MM.1S (cell line): ENCODE data around the gene ABCA9.

Experiments used
- EZH2 ChIP-seq: fragments of 300-600 bp; sonication (generic); optimal IDR thresholded peaks from 2 replicates; pipeline ENCODE3; 2017; ENCODE audit warnings: low read depth, mild to moderate bottlenecking, antibody characterized with exemption, low read length, mixed read lengths
- TF ChIP-seq, protein P1 (sequence below): fragments of 300-600 bp; sonication (generic); IDR thresholded peaks from 2 replicates; pipeline ENCODE4 v1.5.1; 2016; ENCODE audit warnings: antibody characterized with exemption, low read length, mixed read lengths

DNA sequence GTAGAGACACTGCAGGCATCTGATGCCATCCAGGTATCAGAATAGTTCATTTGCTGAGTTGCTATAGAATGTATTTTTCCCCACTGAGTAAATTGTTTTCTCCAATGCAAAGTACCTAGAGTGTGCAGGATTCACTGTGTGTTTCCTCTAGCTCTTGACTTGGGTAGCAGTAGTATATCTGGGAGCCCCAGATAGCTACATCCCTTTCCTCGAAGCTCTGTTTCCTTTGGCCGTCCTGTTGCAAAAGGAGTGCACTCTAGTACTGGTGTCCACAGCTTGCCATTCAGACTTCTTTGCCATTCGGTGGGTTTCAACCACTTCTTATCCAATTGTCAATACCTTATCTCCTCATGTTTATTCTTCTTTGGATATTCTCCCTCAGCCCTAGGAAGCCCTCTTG lies 118.3 kb downstream of the ABCA9 start:
- TF ChIP-seq, protein P1, sequence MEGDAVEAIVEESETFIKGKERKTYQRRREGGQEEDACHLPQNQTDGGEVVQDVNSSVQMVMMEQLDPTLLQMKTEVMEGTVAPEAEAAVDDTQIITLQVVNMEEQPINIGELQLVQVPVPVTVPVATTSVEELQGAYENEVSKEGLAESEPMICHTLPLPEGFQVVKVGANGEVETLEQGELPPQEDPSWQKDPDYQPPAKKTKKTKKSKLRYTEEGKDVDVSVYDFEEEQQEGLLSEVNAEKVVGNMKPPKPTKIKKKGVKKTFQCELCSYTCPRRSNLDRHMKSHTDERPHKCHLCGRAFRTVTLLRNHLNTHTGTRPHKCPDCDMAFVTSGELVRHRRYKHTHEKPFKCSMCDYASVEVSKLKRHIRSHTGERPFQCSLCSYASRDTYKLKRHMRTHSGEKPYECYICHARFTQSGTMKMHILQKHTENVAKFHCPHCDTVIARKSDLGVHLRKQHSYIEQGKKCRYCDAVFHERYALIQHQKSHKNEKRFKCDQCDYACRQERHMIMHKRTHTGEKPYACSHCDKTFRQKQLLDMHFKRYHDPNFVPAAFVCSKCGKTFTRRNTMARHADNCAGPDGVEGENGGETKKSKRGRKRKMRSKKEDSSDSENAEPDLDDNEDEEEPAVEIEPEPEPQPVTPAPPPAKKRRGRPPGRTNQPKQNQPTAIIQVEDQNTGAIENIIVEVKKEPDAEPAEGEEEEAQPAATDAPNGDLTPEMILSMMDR: no peak
- no peak for TF ChIP-seq EZH2
